Measurements from ENCODE around the gene NUTF2. TPM values are rescaled to one million over a fixed set of nuclear protein-coding genes. Genes with fewer than 3 reads are reported as not detected.

NUTF2 gene
- total RNA-seq, 1 experiment from 2014 or later, result 200 TPM

GRCh38 chr16:67842509-67843342 lies 4.0 kb upstream of the NUTF2 start (continued):
- TF ChIP-seq ZNF532 (CRISPR knock-in tag; IDR thresholded peaks at IDR 0.05; ENCODE audit: borderline replicate concordance) (no peak), GABPB1 (CRISPR knock-in tag; IDR thresholded peaks at IDR 0.05) (no peak), ZSCAN18 (CRISPR knock-in tag; IDR thresholded peaks at IDR 0.05) (no peak), USF1 (CRISPR knock-in tag; IDR thresholded peaks at IDR 0.05) (no peak), JUN (CRISPR knock-in tag; IDR thresholded peaks at IDR 0.05) (peak; percentile 79; the same call in 1 of the 2 replicates), ZBTB43 (CRISPR knock-in tag; IDR thresholded peaks at IDR 0.05) (peak; percentile 55; the same call in 1 of the 2 replicates), OVOL2 (CRISPR knock-in tag; IDR thresholded peaks at IDR 0.05; ENCODE audit: borderline replicate concordance) (no peak), ATF3 (CRISPR knock-in tag; conservative IDR thresholded peaks at IDR 0.05) (no peak), ZNF263 (CRISPR knock-in tag; IDR thresholded peaks at IDR 0.05; ENCODE audit: low read depth) (no peak), E2F4 (CRISPR knock-in tag; IDR thresholded peaks at IDR 0.05; ENCODE audit: borderline replicate concordance, low read depth) (0 out of 2 replicates have a peak, but pooled peaks have one; percentile 19), HMGA2 (CRISPR knock-in tag; IDR thresholded peaks at IDR 0.05) (no peak), ETV6 (CRISPR knock-in tag; IDR thresholded peaks at IDR 0.05) (peak; percentile 85), TEAD1 (CRISPR knock-in tag; IDR thresholded peaks at IDR 0.05) (no peak), NFE2L1 (CRISPR knock-in tag; IDR thresholded peaks at IDR 0.05) (no peak), ZNF281 (CRISPR knock-in tag; IDR thresholded peaks at IDR 0.05) (no peak; the same call in 1 of the 2 replicates), ZBTB21 (CRISPR knock-in tag; IDR thresholded peaks at IDR 0.05; ENCODE audit: borderline replicate concordance) (no peak), ELF4 (CRISPR knock-in tag; IDR thresholded peaks at IDR 0.05; ENCODE audit: low read depth) (no peak), NFYB (CRISPR knock-in tag; conservative IDR thresholded peaks at IDR 0.05; ENCODE audit: low read depth) (no peak), SOX15 (CRISPR knock-in tag; IDR thresholded peaks at IDR 0.05) (no peak), NR1H2 (CRISPR knock-in tag; IDR thresholded peaks at IDR 0.05) (no peak), MAX (CRISPR knock-in tag; IDR thresholded peaks at IDR 0.05) (peak; percentile 52; the same call in 1 of the 2 replicates), ATF6 (CRISPR knock-in tag; IDR thresholded peaks at IDR 0.05) (no peak)

Measured in WTC11 (cell line).